Fibroblast of skin of right quadriceps (primary cell): Measurements from ENCODE around the gene FSIP1.

Experiments used
- DNase-seq: peaks from one replicate; pipeline ENCODE4 v3.0.0-alpha.2; 2013

The FSIP1 gene

GRCh38 chr15:39672184-39672583 is 110.5 kb downstream of the FSIP1 start:
- DNase-seq, result no peak

- DNase-seq, result no peak
These were observed 112.0 kb downstream of the FSIP1 start for GRCh38 chr15:39670687-39671086.

- DNase-seq, result no peak
These were observed 113.0 kb downstream of the FSIP1 start for GRCh38 chr15:39669661-39670060.

GRCh38 chr15:39669241-39669640 is 113.4 kb downstream of the FSIP1 start:
- DNase-seq, result no peak

- no peak for DNase-seq
These were observed 114.2 kb downstream of the FSIP1 start for GRCh38 chr15:39668457-39668856.

GRCh38 chr15:39667382-39668127 is 115.1 kb downstream of the FSIP1 start:
- DNase-seq, result no peak

- DNase-seq, result peak; percentile 86
These were observed 116.0 kb downstream of the FSIP1 start for GRCh38 chr15:39666677-39667076.

GRCh38 chr15:39665629-39666250 is 116.9 kb downstream of the FSIP1 start:
- DNase-seq, result no peak

GRCh38 chr15:39663704-39664250 is 118.9 kb downstream of the FSIP1 start:
- DNase-seq, result no peak

GRCh38 chr15:39661776-39662175 is 120.9 kb downstream of the FSIP1 start:
- DNase-seq, result no peak

GRCh38 chr15:39658740-39659139 is 123.9 kb downstream of the FSIP1 start:
- no peak for DNase-seq

- peak; percentile 83 for DNase-seq
These were observed 125.0 kb downstream of the FSIP1 start for GRCh38 chr15:39657668-39658067.

- DNase-seq, result no peak
These were observed 125.5 kb downstream of the FSIP1 start for GRCh38 chr15:39657181-39657580.

GRCh38 chr15:39654304-39654703 is 128.3 kb downstream of the FSIP1 start:
- DNase-seq, result no peak

GRCh38 chr15:39651881-39652280 is 130.8 kb downstream of the FSIP1 start:
- DNase-seq, result no peak

- DNase-seq, result no peak
These were observed 131.3 kb downstream of the FSIP1 start for GRCh38 chr15:39651295-39651694.

GRCh38 chr15:39649757-39650156 is 132.9 kb downstream of the FSIP1 start:
- no peak for DNase-seq

- no peak for DNase-seq
These were observed 136.2 kb downstream of the FSIP1 start for GRCh38 chr15:39646425-39646824.

GRCh38 chr15:39645976-39646257 is 136.7 kb downstream of the FSIP1 start:
- no peak for DNase-seq

- DNase-seq, result no peak
These were observed 137.3 kb downstream of the FSIP1 start for GRCh38 chr15:39645138-39645975.

GRCh38 chr15:39644136-39644535 is 138.5 kb downstream of the FSIP1 start:
- DNase-seq, result no peak

- no peak for DNase-seq
These were observed 138.9 kb downstream of the FSIP1 start for GRCh38 chr15:39643727-39644126.

GRCh38 chr15:39642011-39642640 is 140.5 kb downstream of the FSIP1 start:
- peak; percentile 85 for DNase-seq
